ENCODE data around the gene FBXO30.

FBXO30 gene

GRCh38 chr6:145818796-145819195 lies 4.2 kb upstream of the FBXO30 start:
- no peak for DNase-seq

- DNase-seq, result no peak
Measured at GRCh38 chr6:145816392-145816791, 1.8 kb upstream of the FBXO30 start.

GRCh38 chr6:145815309-145816274 lies 997 bp upstream of the FBXO30 start:
- no peak for DNase-seq

GRCh38 chr6:145814035-145814500 lies 527 bp downstream of the FBXO30 start:
- DNase-seq, result peak; percentile 30

GRCh38 chr6:145813285-145814034 lies 1.1 kb downstream of the FBXO30 start:
- no peak for DNase-seq

- DNase-seq, result no peak
Measured at GRCh38 chr6:145811741-145812140, 2.9 kb downstream of the FBXO30 start.

- no peak for DNase-seq
Measured at GRCh38 chr6:145809785-145810184, 4.8 kb downstream of the FBXO30 start.

GRCh38 chr6:145809211-145809610 lies 5.4 kb downstream of the FBXO30 start:
- no peak for DNase-seq

- no peak for DNase-seq
Measured at GRCh38 chr6:145808239-145808638, 6.4 kb downstream of the FBXO30 start.

- no peak for DNase-seq
Measured at GRCh38 chr6:145802141-145802540, 12.5 kb downstream of the FBXO30 start.

- DNase-seq, result no peak
Measured at GRCh38 chr6:145801021-145801420, 13.6 kb downstream of the FBXO30 start.

GRCh38 chr6:145798530-145798929 lies 16.1 kb downstream of the FBXO30 start:
- no peak for DNase-seq

GRCh38 chr6:145789443-145789842 lies 25.2 kb downstream of the FBXO30 start:
- DNase-seq, result no peak

GRCh38 chr6:145787688-145788087 lies 26.9 kb downstream of the FBXO30 start:
- DNase-seq, result no peak

GRCh38 chr6:145784683-145785082 lies 29.9 kb downstream of the FBXO30 start:
- DNase-seq, result no peak

- DNase-seq, result no peak
Measured at GRCh38 chr6:145783796-145784195, 30.8 kb downstream of the FBXO30 start.

GRCh38 chr6:145772846-145773245 lies 41.7 kb downstream of the FBXO30 start:
- DNase-seq, result no peak

- DNase-seq, result no peak
Measured at GRCh38 chr6:145765449-145765848, 49.1 kb downstream of the FBXO30 start.

- DNase-seq, result no peak
Measured at GRCh38 chr6:145763742-145764141, 50.9 kb downstream of the FBXO30 start.

GRCh38 chr6:145761584-145761983 lies 53.0 kb downstream of the FBXO30 start:
- no peak for DNase-seq

GRCh38 chr6:145758113-145758512 lies 56.5 kb downstream of the FBXO30 start:
- no peak for DNase-seq

GRCh38 chr6:145756170-145756662 lies 58.4 kb downstream of the FBXO30 start:
- peak; percentile 87 for DNase-seq

- DNase-seq, result no peak
Measured at GRCh38 chr6:145755682-145756081, 58.9 kb downstream of the FBXO30 start.

GRCh38 chr6:145752638-145753037 lies 62.0 kb downstream of the FBXO30 start:
- DNase-seq, result no peak

Data from DMS79 (cell line).